HG02973 (cell line): ENCODE data around the gene DCTD.

Experiments used
- ATAC-seq: cut with Tn5 transposase; IDR thresholded peaks from one replicate; pipeline ENCODE4 v1.9.1; 2021; ENCODE audit warnings: moderate library complexity; ENCODE audit not compliant: unreplicated experiment

Gene DCTD

DNA sequence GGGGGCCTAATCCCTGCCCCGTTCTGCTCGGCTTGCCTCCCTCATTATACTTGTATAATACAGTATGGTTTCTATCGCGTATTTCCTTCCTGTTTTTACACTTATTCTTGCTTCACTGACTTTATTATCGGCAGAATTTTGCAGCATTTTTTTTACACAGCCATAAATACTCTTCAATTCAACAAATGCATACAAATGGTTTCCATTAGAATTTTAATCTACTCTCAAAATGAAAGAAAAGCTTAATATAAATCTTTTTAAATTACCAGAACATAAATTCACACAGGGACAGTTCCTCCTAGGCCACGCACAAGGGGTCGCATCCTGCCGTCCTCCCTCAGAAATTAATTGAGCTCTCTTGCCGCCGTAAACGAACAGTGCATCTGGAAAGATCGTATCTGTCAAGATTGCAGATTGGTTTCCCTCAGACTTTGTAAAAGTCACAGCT lies 42.9 kb downstream of the DCTD start:
- ATAC-seq, result no peak

DNA sequence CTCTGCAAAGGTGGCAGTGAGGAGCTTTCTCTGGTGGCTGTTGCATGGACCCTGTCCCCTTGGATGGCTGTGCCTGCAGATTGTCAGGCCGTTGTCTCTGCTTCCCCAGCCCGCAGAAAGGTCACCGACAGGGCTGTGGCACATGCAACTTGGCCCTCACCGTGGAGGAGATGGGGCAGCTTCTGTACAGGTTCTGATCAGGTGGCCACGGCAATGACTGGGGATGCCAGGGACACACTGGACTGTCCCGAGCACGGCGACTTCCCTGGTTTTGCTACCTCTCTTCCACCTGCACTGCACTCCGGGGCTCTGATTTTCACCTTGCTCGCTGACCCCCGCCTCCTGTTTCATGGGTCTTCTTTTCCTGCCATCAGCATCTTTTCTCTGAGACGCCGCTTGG lies 43.5 kb downstream of the DCTD start:
- no peak for ATAC-seq

DNA sequence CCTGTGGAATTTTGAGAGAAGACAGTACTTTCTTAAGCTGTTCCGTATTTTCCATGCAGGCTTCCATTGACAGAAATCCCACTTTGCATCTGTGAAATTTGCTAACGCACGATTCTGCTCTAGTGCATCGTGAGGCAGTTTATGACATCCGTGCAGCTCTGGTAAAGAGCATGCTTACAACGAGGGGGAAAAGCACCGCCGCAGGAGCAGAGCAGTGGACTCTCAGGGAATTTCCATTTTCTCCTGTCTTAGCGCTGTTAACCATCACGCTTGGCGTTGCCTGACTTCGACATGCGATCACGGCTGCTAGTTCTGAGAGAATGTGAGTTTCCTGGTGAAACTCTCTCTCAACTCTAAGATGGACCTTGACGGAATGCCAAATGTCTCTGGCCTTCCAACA lies 43.9 kb downstream of the DCTD start:
- ATAC-seq, result no peak

DNA sequence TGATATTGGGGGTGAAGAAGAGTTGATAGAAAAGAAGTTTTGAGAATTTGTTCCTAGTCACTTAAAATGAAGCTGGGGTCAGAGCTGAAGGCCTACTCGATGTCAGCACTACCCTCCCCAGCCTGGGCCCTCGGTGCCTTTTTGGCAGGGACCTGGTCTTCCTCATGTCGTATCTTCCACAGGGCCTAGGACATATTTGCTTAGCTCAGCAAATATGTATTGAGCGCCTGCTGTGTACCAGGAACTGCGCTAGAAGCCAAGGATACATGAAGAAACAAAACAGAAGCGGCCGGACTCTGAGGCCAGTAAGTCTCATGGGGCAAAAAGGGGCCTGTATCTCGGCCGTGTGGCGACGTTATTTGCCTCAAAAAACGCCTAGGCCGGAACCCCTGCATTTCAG lies 44.3 kb downstream of the DCTD start:
- ATAC-seq, result no peak

DNA sequence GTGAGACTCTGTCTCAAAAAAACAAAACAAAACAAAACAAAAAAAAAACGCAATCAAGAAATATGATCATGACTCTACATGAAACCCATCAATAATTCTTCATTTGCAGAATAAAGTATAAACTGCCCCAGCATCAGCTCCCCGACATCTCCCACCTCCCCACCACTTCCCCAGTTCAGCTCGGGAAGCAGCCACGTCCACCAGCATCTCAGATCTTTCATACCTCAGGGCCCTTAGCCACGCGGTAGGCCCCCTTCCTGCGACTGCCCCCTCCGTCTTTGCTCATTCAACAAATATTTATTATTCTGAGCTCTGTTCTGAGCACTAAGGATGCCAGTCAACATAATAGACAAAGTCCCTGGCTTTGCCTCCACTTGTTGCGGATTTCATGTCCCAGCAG lies 45.6 kb downstream of the DCTD start:
- ATAC-seq, result no peak

GRCh38 chr4:182869697-182870096 lies 47.5 kb downstream of the DCTD start:
- no peak for ATAC-seq

DNA sequence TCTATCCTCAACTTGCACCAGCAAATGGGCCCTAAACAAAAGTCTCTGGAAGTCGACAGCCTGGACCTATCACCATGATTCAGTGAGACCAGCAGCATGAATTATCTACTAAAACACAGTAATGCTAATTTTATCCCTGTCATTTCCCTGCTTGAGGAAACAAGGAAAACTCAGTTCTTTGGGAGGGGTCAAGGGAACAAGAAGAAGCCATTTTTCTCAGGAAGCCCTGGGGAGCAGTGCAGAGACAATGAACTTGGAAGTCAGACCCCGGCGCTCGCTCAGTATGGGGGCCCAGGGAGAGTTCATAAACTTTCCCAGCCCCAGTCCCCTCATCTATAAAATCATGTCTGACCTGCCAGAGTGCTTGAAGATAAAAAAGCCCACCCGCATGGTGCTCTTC lies 50.4 kb downstream of the DCTD start:
- no peak for ATAC-seq

DNA sequence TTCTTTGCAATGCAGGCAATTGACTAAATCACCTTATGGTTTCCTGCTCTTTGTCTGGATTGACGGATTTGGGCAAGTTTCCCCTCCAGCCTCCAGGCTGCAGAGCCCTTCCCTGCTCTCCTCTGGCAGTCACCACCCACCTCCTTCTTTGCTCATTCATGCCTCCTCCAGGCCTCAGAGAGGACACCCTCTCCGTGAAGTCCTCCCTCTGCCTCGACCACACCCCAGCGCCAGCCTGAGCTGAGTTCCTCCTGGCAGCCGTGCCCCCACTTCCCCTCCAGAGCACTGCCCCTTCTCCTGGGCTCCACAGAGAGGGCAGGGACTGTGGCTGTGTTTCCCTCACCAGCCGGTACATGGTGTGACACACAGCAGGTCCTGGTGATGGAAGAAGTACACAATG lies 53.7 kb downstream of the DCTD start:
- no peak for ATAC-seq

DNA sequence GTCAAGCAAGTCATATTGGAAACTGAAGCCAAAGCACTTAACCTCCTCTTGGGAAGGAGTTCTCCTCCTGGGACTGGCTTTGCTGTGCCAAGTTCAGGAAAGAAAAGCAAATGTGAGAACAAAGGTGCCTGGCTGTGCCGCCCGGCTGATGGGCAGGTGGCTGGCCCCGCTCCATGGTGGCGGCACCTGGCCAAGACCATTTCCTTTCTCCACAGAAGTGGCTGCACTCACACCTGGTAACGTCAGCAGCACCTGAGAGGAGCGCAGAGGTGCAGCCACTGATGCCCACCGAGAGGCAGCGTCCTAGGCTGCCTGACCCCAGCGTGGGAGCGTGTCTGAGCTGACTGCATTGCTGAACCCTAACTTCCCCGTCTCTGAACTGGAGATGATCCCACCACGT lies 54.3 kb downstream of the DCTD start:
- no peak for ATAC-seq

DNA sequence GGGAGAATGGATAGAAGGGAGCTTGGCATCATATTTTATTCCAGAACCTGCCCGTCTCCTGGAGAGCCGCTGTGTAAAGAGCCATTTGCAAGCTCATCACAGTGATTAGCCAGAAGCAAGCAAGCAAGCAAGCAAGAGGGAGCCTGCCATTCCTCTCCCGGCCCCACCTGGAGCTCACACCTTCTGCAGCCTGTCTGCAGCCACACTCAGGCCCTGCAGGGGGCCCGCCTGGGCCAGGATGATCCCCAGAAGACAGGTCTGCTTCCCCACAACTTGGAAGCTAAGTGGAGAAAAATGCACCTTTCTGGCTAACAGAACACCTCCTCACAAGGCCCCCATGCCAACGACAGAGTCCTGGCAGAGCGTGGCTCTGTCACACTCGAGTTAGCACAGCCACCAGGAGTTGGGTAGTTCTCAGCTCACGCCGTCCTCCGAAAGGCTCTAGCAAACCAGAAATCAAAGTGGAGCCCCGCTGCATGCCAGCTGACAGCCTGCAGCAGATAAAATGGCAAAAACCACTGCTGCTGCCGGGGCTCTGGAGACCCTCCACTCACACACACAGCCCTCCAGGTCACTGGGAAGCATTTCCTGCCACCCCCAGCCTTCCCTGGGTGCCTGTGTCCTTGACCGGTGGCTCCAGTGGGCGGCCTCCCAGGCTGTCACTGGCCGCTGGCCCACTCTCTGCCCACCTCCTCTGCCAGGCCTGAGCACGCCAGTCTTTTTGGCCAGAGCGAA lies 54.9 kb downstream of the DCTD start:
- no peak for ATAC-seq

DNA sequence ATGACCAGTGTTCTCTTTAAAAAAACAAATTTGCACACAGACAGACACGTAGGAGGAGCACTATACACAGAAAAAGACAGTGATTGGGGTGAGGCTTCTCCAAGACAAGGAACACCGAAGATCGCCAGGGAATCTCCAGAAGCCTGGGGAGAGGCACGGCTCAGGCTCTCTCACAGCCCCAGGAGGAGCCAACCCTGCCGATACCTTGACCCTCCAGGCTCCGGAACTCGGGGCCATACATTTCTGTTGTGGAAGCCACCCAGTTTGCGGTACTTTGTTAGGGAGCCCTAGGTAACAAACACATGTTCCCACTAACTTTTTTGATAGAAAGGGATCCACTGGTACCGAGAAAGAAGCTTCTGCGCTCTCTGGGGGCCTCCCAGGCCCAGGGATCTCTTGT lies 55.8 kb downstream of the DCTD start:
- ATAC-seq, result no peak

GRCh38 chr4:182859730-182860129 lies 57.5 kb downstream of the DCTD start:
- ATAC-seq, result no peak

DNA sequence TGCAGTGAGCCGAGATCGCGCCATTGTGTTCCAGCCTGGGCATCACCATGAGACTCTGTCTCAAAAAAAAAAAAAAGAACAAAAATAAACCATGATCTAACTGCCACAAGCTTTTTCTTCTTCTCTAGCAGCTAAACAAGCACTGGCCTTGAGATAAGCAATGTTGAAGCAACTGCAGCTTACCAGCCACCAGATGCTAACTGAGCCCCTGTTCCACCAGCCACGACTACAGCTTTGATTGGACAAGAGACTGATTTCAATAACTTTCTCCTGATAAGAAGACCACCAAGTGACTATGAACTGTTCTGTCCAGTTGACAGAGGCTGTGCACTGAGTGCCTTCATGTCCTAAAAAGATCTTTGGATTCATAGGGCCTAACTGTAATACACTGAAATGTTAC lies 58.5 kb downstream of the DCTD start:
- no peak for ATAC-seq

GRCh38 chr4:182856862-182857261 lies 60.3 kb downstream of the DCTD start:
- ATAC-seq, result no peak

- ATAC-seq, result no peak
Observed at GRCh38 chr4:182855877-182856276, 61.3 kb downstream of the DCTD start.

- ATAC-seq, result no peak
Observed at GRCh38 chr4:182855312-182855711, 61.9 kb downstream of the DCTD start.

GRCh38 chr4:182854466-182854865 lies 62.7 kb downstream of the DCTD start:
- ATAC-seq, result no peak

GRCh38 chr4:182853731-182854330 lies 63.4 kb downstream of the DCTD start:
- ATAC-seq, result no peak

- no peak for ATAC-seq
Observed at GRCh38 chr4:182848685-182849084, 68.5 kb downstream of the DCTD start.

DNA sequence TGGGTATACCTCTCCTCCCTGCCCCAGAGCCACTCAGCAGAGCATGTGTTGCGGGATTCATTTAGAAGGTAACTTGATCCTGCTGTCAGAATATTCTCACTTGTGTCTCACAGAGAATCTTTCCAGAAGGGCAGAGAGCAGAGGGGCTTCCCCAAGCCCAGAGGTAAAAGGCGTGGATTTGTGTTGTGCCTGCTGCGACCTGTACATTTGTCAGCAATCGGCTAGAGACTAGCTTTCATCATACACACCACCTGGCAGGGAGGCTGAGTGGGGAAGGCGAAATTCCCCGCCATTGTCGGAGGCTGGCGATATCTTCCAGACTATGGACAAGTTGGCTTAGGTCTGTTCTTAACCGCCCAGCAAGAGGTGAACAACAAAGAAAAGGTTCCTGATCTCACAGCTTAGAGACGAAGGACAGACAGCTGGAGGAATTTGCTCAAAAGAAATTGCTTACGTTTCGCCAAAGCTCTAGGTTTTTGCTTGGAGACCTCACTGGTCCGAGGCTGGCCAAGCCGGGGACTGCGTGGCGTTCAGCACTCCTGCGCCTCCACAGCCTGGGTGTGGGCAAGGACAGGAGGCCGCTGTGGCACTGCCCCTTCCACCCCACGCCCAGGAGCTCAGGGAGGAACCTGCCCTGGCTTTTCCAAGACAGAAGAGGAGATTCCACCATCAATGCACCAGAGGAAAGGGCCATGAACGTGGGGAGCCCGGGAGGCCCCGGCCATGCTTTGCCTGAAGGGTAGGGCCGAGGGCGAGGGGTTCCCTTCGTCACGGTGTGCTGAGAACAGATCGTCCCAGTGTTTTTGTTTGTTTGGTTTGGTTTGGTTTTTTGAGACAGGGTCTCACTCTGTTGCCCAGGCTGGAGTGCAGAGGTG lies 69.4 kb downstream of the DCTD start:
- ATAC-seq, result no peak

DNA sequence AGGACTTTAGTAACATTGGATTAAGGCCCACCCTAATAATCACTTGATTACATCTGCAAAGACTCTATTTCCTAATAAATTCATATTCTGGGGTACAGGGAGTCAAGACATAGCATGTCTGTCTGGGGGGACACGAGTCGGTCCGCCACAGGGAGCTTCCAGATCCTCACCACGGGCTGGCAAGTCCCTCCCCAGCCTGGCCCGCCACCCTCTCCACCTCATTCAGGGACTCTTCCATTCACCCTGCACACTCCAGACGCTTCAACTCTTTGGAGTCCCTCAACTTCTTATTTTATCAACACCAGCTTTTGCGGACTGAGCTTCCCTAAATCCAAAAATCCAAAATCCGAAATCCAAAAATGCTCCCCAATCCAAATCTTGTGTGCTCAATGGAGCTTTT lies 71.2 kb downstream of the DCTD start:
- no peak for ATAC-seq

GRCh38 chr4:182845618-182846017 lies 71.6 kb downstream of the DCTD start:
- ATAC-seq, result no peak
